Left lung (tissue), 10 donors: ENCODE results near the gene AP2A2. TPM values are rescaled to one million over a fixed set of nuclear protein-coding genes. Genes with fewer than 3 reads are reported as not detected.

Source experiments
- ATAC-seq: fragments of 200-7000 bp; cut with Tn5 transposase; one replicate; pipeline ENCODE4 v1.9.1; 2020; ENCODE audit warnings: moderate library complexity
- DNase-seq, 4 donors: peaks; one replicate each; pipeline ENCODE4 v3.0.0-alpha.2; 2013 to 2020
- H3K27ac ChIP-seq, 2 donors: fragments of 200-600 bp; sonication (generic) in 1 of 2; one replicate each; pipeline versions ENCODE4 v1.5.0 to v1.8.0; 2020 to 2021
- H3K27me3 ChIP-seq, 2 donors: fragments of 200-600 bp; sonication (generic) in 1 of 2; one replicate each; pipeline versions ENCODE4 v1.5.0 to v1.8.0; 2020 to 2021
- H3K36me3 ChIP-seq, 2 donors: fragments of 200-600 bp; sonication (generic) in 1 of 2; one replicate each; pipeline versions ENCODE4 v1.5.0 to v1.8.0; 2020 to 2021
- H3K4me1 ChIP-seq, 2 donors: fragments of 200-600 bp; one replicate each; pipeline ENCODE4 v1.8.0; 2021
- H3K4me3 ChIP-seq, 2 donors: fragments of 200-600 bp; sonication (generic) in 1 of 2; one replicate each; pipeline versions ENCODE4 v1.5.0 to v1.8.0; 2020 to 2021; ENCODE audit warnings: mild to moderate bottlenecking in 1 of 2
- H3K9me3 ChIP-seq, 2 donors: fragments of 200-600 bp; sonication (generic) in 1 of 2; one replicate each; pipeline versions ENCODE4 v1.5.0 to v1.8.0; 2020 to 2021
- CTCF ChIP-seq, 2 donors: fragments of 200-600 bp; sonication (generic) in 1 of 2; IDR thresholded peaks; one replicate each; pipeline versions ENCODE4 v1.5.0 to v1.8.0; 2021; ENCODE audit warnings: antibody characterized with exemption in 2 of 2
- intact Hi-C, 2 donors: fragments of 100-400 bp; cut with DNase I; formaldehyde crosslinking; loops; one replicate each; pipeline versions ENCODE4 v1.11.2 to v1.14.2; 2022
- polyA plus RNA-seq, 6 donors: library from polyadenylated mRNA; unstranded; fragments of 120-200 nt; gene quantifications; one replicate each; pipeline ENCODE4 v1.2.1, GENCODE V29; 2013; ENCODE audit not compliant: insufficient read length in 6 of 6
- total RNA-seq, 2 donors: library from RNA; stranded (reverse); fragmentation: NEBNext Ultra II Directional; extraction: Animal tissue kit (Norgen Biotek cat#: 25700); gene quantifications; one replicate each; pipeline ENCODE4 v1.2.1, GENCODE V29; 2021
- donor health status: DM: no; HTN: yes; CAD: no.
- donor health status: DM: no; HTN: no; CAD: no.

The AP2A2 gene
- total and polyA plus RNA-seq, 8 donors, result 77.0 to 98.4 (median 83.0) TPM

- no peak for TF ChIP-seq CTCF (IDR thresholded peaks at IDR 0.05)
- Histone ChIP-seq H3K9me3 (no peaks in the 10 kb centered on the region), H3K36me3 (peaks cover 0 to 92% of the 10 kb centered on the region in 2 donors), H3K4me1 (peaks cover 7 to 15% of the 10 kb centered on the region in 2 donors), H3K27ac (no peak overlapping the region), H3K27me3 (no peaks in the 10 kb centered on the region), H3K4me3 (no peak overlapping the region)
- DNase-seq (no peak), ATAC-seq (no peak)
- intact Hi-C loops, result no loop called here
Observed at GRCh38 chr11:977830-978720, 52.4 kb downstream of the AP2A2 start.

GRCh38 chr11:978781-979180 is 53.1 kb downstream of the AP2A2 start:
- Histone ChIP-seq H3K4me3 (no peak overlapping the region), H3K27ac (no peak overlapping the region), H3K27me3 (no peaks in the 10 kb centered on the region), H3K36me3 (peaks cover 0 to 90% of the 10 kb centered on the region in 2 donors), H3K9me3 (no peaks in the 10 kb centered on the region), H3K4me1 (peaks cover 7 to 15% of the 10 kb centered on the region in 2 donors)
- DNase-seq (no peak), ATAC-seq (no peak)
- no peak for TF ChIP-seq CTCF (IDR thresholded peaks at IDR 0.05)
- intact Hi-C loops, result no loop called here

GRCh38 chr11:980438-981357 is 55.0 kb downstream of the AP2A2 start:
- no peak for DNase-seq
- H3K36me3 ChIP-seq, result peaks cover 0 to 91% of the 10 kb centered on the region in 2 donors

GRCh38 chr11:981764-982163 is 56.1 kb downstream of the AP2A2 start:
- no peak overlapping the region for H3K4me3 ChIP-seq
- no peaks in the 10 kb centered on the region for H3K27me3 ChIP-seq
- TF ChIP-seq CTCF (IDR thresholded peaks at IDR 0.05), result no peak
- H3K27ac ChIP-seq, result no peak overlapping the region
- DNase-seq (no peak), ATAC-seq (no peak)
- intact Hi-C loops, result no loop called here
- peaks cover 7 to 24% of the 10 kb centered on the region in 2 donors for H3K4me1 ChIP-seq
- H3K36me3 ChIP-seq, result peaks cover 0 to 91% of the 10 kb centered on the region in 2 donors
- no peaks in the 10 kb centered on the region for H3K9me3 ChIP-seq

More at GRCh38 chr11:980438-981357, 55.0 kb downstream of the AP2A2 start:
- H3K27me3 ChIP-seq, result no peaks in the 10 kb centered on the region
- intact Hi-C loops, result no loop called here
- H3K4me3 ChIP-seq, result no peak overlapping the region
- TF ChIP-seq CTCF (IDR thresholded peaks at IDR 0.05), result no peak
- no peaks in the 10 kb centered on the region for H3K9me3 ChIP-seq
- peaks cover 7 to 15% of the 10 kb centered on the region in 2 donors for H3K4me1 ChIP-seq
- ATAC-seq, result peak; percentile 84
- H3K27ac ChIP-seq, result peak overlapping the region in 1 of 2 donors; percentile 33
